ENCODE measurements around the gene SACS. TPM values are rescaled to one million over a fixed set of nuclear protein-coding genes. Genes with fewer than 3 reads are reported as not detected.

Gene SACS
- total and polyA plus RNA-seq, 2 experiments from 2014 or later, result 3.2 to 29.9 TPM

DNA sequence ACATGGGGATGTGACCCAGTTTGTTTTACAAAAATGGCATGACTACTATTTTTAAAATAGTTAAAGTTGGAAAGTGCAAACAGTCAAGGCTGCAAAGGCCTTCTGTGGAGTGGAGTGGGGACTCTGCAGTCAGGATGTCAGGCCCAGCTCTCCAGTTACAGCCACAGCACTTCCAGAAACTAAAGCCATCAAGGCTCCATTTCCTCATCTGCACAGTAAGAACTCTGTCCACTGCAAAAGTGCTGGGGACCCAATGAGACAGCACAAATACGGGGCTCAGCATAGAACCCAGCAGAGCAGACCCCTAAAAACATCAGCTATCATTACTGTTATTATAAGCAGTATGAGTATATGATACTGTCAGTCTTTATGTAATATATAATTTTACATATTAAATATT is 73.6 kb downstream of the SACS start:
- 100% methylated on average over 1 of the region's 1 CpG for WGBS (ENCODE audit: low lambda C conversion rate, missing lambda C conversion rate)
- Histone ChIP-seq H3K4me2 (no peak overlapping the region), H3K27ac (no peak overlapping the region), H3K9me2 (replicated peaks; ENCODE audit: insufficient read depth) (no peaks in the 10 kb centered on the region), H3K36me3 (replicated peaks; ENCODE audit: insufficient read depth, low read depth) (peaks cover 3% of the 10 kb centered on the region), H3K4me1 (ENCODE audit: insufficient read depth) (no peaks in the 10 kb centered on the region), H4K20me1 (ENCODE audit: insufficient read depth, poor library complexity, severe bottlenecking) (no peaks in the 10 kb centered on the region), H3K4me3 (no peak overlapping the region), H2AFZ (no peak overlapping the region), H3K9me3 (ENCODE audit: low read depth) (no peaks in the 10 kb centered on the region), H3K79me2 (no peaks in the 10 kb centered on the region), H3K27me3 (no peaks in the 10 kb centered on the region)
- no peak for TF ChIP-seq EZH2 (IDR thresholded peaks at IDR 0.05; ENCODE audit: borderline replicate concordance)
- TF ChIP-seq EZH2phosphoT487 (IDR thresholded peaks at IDR 0.05; ENCODE audit: low read depth, severe bottlenecking, unreplicated experiment), result no peak
- TF ChIP-seq, protein P1, sequence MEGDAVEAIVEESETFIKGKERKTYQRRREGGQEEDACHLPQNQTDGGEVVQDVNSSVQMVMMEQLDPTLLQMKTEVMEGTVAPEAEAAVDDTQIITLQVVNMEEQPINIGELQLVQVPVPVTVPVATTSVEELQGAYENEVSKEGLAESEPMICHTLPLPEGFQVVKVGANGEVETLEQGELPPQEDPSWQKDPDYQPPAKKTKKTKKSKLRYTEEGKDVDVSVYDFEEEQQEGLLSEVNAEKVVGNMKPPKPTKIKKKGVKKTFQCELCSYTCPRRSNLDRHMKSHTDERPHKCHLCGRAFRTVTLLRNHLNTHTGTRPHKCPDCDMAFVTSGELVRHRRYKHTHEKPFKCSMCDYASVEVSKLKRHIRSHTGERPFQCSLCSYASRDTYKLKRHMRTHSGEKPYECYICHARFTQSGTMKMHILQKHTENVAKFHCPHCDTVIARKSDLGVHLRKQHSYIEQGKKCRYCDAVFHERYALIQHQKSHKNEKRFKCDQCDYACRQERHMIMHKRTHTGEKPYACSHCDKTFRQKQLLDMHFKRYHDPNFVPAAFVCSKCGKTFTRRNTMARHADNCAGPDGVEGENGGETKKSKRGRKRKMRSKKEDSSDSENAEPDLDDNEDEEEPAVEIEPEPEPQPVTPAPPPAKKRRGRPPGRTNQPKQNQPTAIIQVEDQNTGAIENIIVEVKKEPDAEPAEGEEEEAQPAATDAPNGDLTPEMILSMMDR (IDR thresholded peaks at IDR 0.05; ENCODE audit: poor library complexity), result no peak
- DNase-seq (ENCODE audit: low spot score), result no peak

DNA sequence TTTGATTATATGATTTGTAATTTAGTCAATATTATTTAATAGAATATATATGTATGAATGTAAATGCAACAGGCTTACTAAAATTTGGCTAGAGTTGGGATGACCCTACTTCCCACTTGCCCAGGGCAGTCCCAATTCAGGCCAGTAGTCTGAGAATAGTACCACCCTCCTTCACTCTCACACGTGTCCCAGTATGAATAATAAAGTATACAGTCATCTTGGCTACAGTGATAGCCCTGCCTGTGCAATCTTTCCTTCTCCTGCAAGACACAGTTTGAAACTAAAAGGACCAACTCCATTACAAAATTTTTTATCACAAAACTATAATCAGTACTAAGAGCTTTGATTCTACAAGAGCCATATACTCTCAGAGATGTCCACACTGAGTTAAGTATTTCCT is 76.2 kb downstream of the SACS start:
- DNase-seq (ENCODE audit: low spot score), result no peak
- H3K9me3 ChIP-seq (ENCODE audit: low read depth), result no peaks in the 10 kb centered on the region
- peaks cover 3% of the 10 kb centered on the region for H3K36me3 ChIP-seq (replicated peaks; ENCODE audit: insufficient read depth, low read depth)
- 82% methylated on average over 1 of the region's 1 CpG for WGBS (ENCODE audit: low lambda C conversion rate, missing lambda C conversion rate)
- no peaks in the 10 kb centered on the region for H3K4me1 ChIP-seq (ENCODE audit: insufficient read depth)
- TF ChIP-seq, protein P1 (IDR thresholded peaks at IDR 0.05; ENCODE audit: poor library complexity), result no peak
- TF ChIP-seq EZH2 (IDR thresholded peaks at IDR 0.05; ENCODE audit: borderline replicate concordance) (no peak), EZH2phosphoT487 (IDR thresholded peaks at IDR 0.05; ENCODE audit: low read depth, severe bottlenecking, unreplicated experiment) (no peak)
- H3K27me3 ChIP-seq, result no peaks in the 10 kb centered on the region
- no peaks in the 10 kb centered on the region for H3K79me2 ChIP-seq
- H3K4me2 ChIP-seq, result no peak overlapping the region
- no peaks in the 10 kb centered on the region for H3K9me2 ChIP-seq (replicated peaks; ENCODE audit: insufficient read depth)
- no peak overlapping the region for H3K27ac ChIP-seq
- H2AFZ ChIP-seq, result no peak overlapping the region
- no peaks in the 10 kb centered on the region for H4K20me1 ChIP-seq (ENCODE audit: insufficient read depth, poor library complexity, severe bottlenecking)
- H3K4me3 ChIP-seq, result no peak overlapping the region

DNA sequence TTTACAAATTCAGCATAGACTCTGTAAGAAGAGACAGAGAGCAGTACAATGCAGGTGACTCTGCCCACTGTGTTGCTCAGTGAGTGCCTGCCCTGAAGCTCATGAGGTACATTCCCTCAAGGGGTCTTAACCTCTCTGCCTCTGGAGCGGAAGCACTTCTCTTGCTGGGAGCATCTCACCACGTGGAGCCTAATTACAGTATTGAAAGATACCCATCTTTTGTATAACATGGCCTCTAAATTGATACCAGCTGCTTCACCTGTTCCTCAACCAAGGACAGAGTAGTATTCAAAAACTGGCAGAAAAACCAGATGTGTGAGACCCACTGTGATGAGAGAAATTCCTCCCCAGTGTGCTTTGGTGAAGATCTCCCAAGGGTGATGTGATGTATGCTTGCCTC is 77.1 kb downstream of the SACS start:
- no peaks in the 10 kb centered on the region for H3K9me2 ChIP-seq (replicated peaks; ENCODE audit: insufficient read depth)
- no peaks in the 10 kb centered on the region for H3K9me3 ChIP-seq (ENCODE audit: low read depth)
- H3K4me2 ChIP-seq, result no peak overlapping the region
- H4K20me1 ChIP-seq (ENCODE audit: insufficient read depth, poor library complexity, severe bottlenecking), result no peaks in the 10 kb centered on the region
- H3K79me2 ChIP-seq, result no peaks in the 10 kb centered on the region
- H3K27ac ChIP-seq, result no peak overlapping the region
- H2AFZ ChIP-seq, result no peak overlapping the region
- H3K4me1 ChIP-seq (ENCODE audit: insufficient read depth), result no peaks in the 10 kb centered on the region
- WGBS (ENCODE audit: low lambda C conversion rate, missing lambda C conversion rate), result 79% methylated on average over 2 of the region's 2 CpGs
- H3K27me3 ChIP-seq, result no peaks in the 10 kb centered on the region
- no peak for TF ChIP-seq EZH2 (IDR thresholded peaks at IDR 0.05; ENCODE audit: borderline replicate concordance)
- TF ChIP-seq EZH2phosphoT487 (IDR thresholded peaks at IDR 0.05; ENCODE audit: low read depth, severe bottlenecking, unreplicated experiment), result no peak
- TF ChIP-seq, protein P1 (IDR thresholded peaks at IDR 0.05; ENCODE audit: poor library complexity), result no peak
- DNase-seq (ENCODE audit: low spot score), result no peak
- H3K4me3 ChIP-seq, result no peak overlapping the region
- H3K36me3 ChIP-seq (replicated peaks; ENCODE audit: insufficient read depth, low read depth), result peaks cover 3% of the 10 kb centered on the region

DNA sequence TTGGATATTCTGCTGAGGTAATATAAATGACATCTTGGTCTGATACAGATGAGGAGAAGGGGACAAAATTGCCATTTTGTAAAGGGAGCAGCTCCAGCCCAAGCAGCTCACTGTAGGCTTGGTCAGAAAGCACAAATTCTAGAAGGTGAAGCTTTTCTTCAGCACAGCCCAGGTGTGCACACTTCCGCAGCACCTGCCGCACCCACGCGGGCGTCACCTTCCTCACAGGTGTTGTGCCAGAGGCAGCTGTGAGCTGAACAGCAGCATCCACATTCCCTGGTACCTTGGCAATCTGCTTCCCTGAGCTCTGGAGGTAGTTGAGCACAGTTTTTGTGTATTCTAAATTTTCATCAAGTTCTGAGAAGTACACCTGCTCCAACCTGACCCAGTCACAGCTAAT is 79.0 kb downstream of the SACS start:
- Histone ChIP-seq H4K20me1 (ENCODE audit: insufficient read depth, poor library complexity, severe bottlenecking) (no peaks in the 10 kb centered on the region), H3K27ac (no peak overlapping the region), H2AFZ (no peak overlapping the region), H3K4me2 (no peak overlapping the region), H3K9me2 (replicated peaks; ENCODE audit: insufficient read depth) (no peaks in the 10 kb centered on the region), H3K4me3 (no peak overlapping the region), H3K9me3 (ENCODE audit: low read depth) (no peaks in the 10 kb centered on the region), H3K27me3 (no peaks in the 10 kb centered on the region), H3K36me3 (replicated peaks; ENCODE audit: insufficient read depth, low read depth) (peaks cover 3% of the 10 kb centered on the region), H3K4me1 (ENCODE audit: insufficient read depth) (peaks cover 4% of the 10 kb centered on the region), H3K79me2 (no peaks in the 10 kb centered on the region)
- TF ChIP-seq EZH2phosphoT487 (IDR thresholded peaks at IDR 0.05; ENCODE audit: low read depth, severe bottlenecking, unreplicated experiment), result no peak
- TF ChIP-seq EZH2 (IDR thresholded peaks at IDR 0.05; ENCODE audit: borderline replicate concordance), result no peak
- TF ChIP-seq, protein P1 (IDR thresholded peaks at IDR 0.05; ENCODE audit: poor library complexity), result no peak
- no peak for DNase-seq (ENCODE audit: low spot score)
- WGBS (ENCODE audit: low lambda C conversion rate, missing lambda C conversion rate), result 99% methylated on average over 5 of the region's 5 CpGs

Data from hepatocyte (in vitro differentiated cells).